ENCODE data around the gene PROKR2. TPM values are rescaled to one million over a fixed set of nuclear protein-coding genes. Genes with fewer than 3 reads are reported as not detected.

PROKR2 gene
- total and polyA plus RNA-seq, 10 of the 15 experiments (the other 5 are each of a cell fraction or from before 2014, with no cell fraction given) = not detected

DNA sequence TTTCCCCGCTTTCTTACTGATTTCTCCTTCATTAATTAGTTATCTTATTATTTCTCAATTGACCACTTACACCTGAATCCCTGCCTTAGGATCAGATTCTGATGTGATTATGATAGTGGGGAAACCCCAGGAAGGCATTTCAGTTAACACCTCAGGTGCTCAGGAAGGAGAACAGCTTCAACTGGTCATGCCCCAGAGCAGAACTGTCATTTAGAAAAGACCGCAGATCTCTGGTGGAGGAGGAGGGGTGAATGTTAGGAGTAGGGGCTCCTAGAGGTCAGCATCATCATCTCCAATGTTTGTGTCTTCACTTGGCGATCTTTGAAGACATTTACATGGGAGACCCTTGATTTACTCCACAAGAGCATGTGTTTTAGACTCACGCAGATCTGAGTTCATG, 44.5 kb downstream of the PROKR2 start (continued):
- TF ChIP-seq, protein P1, sequence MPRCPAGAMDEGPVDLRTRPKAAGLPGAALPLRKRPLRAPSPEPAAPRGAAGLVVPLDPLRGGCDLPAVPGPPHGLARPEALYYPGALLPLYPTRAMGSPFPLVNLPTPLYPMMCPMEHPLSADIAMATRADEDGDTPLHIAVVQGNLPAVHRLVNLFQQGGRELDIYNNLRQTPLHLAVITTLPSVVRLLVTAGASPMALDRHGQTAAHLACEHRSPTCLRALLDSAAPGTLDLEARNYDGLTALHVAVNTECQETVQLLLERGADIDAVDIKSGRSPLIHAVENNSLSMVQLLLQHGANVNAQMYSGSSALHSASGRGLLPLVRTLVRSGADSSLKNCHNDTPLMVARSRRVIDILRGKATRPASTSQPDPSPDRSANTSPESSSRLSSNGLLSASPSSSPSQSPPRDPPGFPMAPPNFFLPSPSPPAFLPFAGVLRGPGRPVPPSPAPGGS (IDR thresholded peaks at IDR 0.05; ENCODE audit: borderline replicate concordance, insufficient read depth, low read depth, low read length, poor library complexity, severe bottlenecking) = no peak

DNA sequence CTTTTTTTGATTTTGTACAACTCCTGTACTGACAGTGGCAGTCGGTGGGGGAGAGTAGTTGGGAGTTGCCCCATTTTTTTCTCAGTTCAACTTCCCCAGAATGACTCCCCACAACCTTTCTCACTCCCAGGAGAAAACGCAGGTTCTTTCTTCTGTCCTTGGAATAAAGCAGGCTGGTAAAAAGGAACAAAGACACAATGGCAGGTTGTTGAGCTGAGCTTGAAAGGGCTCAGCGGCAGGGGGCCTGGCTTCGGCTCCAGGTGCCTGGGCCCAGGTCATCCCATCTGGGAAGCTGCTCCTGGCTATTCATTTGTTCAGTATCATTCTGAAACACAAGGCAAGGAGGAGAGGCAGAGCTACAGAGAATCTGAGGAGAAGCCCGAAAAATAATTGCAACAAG, 46.2 kb downstream of the PROKR2 start:
- TF ChIP-seq, protein P2, sequence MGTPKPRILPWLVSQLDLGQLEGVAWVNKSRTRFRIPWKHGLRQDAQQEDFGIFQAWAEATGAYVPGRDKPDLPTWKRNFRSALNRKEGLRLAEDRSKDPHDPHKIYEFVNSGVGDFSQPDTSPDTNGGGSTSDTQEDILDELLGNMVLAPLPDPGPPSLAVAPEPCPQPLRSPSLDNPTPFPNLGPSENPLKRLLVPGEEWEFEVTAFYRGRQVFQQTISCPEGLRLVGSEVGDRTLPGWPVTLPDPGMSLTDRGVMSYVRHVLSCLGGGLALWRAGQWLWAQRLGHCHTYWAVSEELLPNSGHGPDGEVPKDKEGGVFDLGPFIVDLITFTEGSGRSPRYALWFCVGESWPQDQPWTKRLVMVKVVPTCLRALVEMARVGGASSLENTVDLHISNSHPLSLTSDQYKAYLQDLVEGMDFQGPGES (IDR thresholded peaks at IDR 0.05) = no peak
- TF ChIP-seq PAX8 (IDR thresholded peaks at IDR 0.05) (no peak), ZNF384 (IDR thresholded peaks at IDR 0.05; ENCODE audit: borderline replicate concordance, low read depth, low read length) (no peak), SMARCA5 (IDR thresholded peaks at IDR 0.05) (no peak), NR2F1 (conservative IDR thresholded peaks at IDR 0.05) (no peak), NFYA (IDR thresholded peaks at IDR 0.05; ENCODE audit: borderline replicate concordance, low read depth, low read length) (no peak), KDM1A (IDR thresholded peaks at IDR 0.05; ENCODE audit: borderline replicate concordance) (no peak)
- TF ChIP-seq, protein P3, sequence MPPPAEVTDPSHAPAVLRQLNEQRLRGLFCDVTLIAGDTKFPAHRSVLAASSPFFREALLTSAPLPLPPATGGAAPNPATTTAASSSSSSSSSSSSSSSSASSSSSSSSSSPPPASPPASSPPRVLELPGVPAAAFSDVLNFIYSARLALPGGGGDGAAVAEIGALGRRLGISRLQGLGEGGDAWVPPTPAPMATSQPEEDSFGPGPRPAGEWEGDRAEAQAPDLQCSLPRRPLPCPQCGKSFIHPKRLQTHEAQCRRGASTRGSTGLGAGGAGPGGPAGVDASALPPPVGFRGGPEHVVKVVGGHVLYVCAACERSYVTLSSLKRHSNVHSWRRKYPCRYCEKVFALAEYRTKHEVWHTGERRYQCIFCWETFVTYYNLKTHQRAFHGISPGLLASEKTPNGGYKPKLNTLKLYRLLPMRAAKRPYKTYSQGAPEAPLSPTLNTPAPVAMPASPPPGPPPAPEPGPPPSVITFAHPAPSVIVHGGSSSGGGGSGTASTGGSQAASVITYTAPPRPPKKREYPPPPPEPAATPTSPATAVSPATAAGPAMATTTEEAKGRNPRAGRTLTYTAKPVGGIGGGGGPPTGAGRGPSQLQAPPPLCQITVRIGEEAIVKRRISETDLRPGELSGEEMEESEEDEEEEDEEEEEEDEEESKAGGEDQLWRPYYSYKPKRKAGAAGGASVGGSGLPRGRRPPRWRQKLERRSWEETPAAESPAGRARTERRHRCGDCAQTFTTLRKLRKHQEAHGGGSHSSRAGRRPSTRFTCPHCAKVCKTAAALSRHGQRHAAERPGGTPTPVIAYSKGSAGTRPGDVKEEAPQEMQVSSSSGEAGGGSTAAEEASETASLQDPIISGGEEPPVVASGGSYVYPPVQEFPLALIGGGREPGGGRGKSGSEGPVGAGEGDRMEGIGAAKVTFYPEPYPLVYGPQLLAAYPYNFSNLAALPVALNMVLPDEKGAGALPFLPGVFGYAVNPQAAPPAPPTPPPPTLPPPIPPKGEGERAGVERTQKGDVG (CRISPR knock-in tag; IDR thresholded peaks at IDR 0.05) = no peak
- TF ChIP-seq, protein P4, sequence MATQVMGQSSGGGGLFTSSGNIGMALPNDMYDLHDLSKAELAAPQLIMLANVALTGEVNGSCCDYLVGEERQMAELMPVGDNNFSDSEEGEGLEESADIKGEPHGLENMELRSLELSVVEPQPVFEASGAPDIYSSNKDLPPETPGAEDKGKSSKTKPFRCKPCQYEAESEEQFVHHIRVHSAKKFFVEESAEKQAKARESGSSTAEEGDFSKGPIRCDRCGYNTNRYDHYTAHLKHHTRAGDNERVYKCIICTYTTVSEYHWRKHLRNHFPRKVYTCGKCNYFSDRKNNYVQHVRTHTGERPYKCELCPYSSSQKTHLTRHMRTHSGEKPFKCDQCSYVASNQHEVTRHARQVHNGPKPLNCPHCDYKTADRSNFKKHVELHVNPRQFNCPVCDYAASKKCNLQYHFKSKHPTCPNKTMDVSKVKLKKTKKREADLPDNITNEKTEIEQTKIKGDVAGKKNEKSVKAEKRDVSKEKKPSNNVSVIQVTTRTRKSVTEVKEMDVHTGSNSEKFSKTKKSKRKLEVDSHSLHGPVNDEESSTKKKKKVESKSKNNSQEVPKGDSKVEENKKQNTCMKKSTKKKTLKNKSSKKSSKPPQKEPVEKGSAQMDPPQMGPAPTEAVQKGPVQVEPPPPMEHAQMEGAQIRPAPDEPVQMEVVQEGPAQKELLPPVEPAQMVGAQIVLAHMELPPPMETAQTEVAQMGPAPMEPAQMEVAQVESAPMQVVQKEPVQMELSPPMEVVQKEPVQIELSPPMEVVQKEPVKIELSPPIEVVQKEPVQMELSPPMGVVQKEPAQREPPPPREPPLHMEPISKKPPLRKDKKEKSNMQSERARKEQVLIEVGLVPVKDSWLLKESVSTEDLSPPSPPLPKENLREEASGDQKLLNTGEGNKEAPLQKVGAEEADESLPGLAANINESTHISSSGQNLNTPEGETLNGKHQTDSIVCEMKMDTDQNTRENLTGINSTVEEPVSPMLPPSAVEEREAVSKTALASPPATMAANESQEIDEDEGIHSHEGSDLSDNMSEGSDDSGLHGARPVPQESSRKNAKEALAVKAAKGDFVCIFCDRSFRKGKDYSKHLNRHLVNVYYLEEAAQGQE (IDR thresholded peaks at IDR 0.05; ENCODE audit: low read depth, low read length) = no peak
- H3K9ac ChIP-seq (ENCODE audit: control insufficient read depth, insufficient read depth, low read length) = no peak overlapping the region
- no peaks in the 10 kb centered on the region for H3K9me3 ChIP-seq (replicated peaks; ENCODE audit: control insufficient read depth, insufficient read depth, low read length)
- no peaks in the 10 kb centered on the region for H3K4me1 ChIP-seq (ENCODE audit: control insufficient read depth, insufficient read depth, low read length)
- intact Hi-C loops (cut with micrococcal nuclease; ENCODE audit: unreplicated experiment) (no loop called here), in situ Hi-C loops (cut with MboI) (no loop called here)
- POLR2A ChIA-PET = no interaction called here
- H3K36me3 ChIP-seq (ENCODE audit: control insufficient read depth in 2 of 2, insufficient read depth in 2 of 2, low read length in 1 of 2) = no peaks in the 10 kb centered on the region
- no peaks in the 10 kb centered on the region for H3K79me2 ChIP-seq (ENCODE audit: control insufficient read depth, insufficient read depth, low read length)
- peaks cover 0 to 2% of the 10 kb centered on the region in 2 experiments; a peak in 1 of 4 replicates for H3K27me3 ChIP-seq (replicated peaks in 1 of 2; ENCODE audit: control insufficient read depth in 2 of 2, insufficient read depth in 2 of 2, low read length in 1 of 2)
- SMC1A ChIA-PET (ENCODE audit: uncharacterized antibody, unreplicated experiment) = no interaction called here
- FAIRE-seq (no peak), DNase-seq (ENCODE audit: low read depth, low spot score) (no peak), ATAC-seq (no peak)
- no peak overlapping the region for H3K4me3 ChIP-seq
- CTCF ChIA-PET = no interaction called here
- no peak overlapping the region for H3K4me2 ChIP-seq (ENCODE audit: control insufficient read depth, insufficient read depth)
- BruUV-seq (replicated peaks) = no TSS peak
- 48% methylated on average over 5 of the region's 5 CpGs for WGBS (ENCODE audit: insufficient coverage, insufficient replicate concordance, low lambda C conversion rate, missing lambda C conversion rate)
- H2AFZ ChIP-seq (ENCODE audit: control insufficient read depth, low read depth, low read length) = no peak overlapping the region
- no peaks in the 10 kb centered on the region for H4K20me1 ChIP-seq (ENCODE audit: control insufficient read depth, insufficient read depth)
- H3K27ac ChIP-seq (ENCODE audit: control insufficient read depth, insufficient read depth) = no peak overlapping the region
- RAD21 ChIA-PET (ENCODE audit: unreplicated experiment) = no interaction called here

Data from GM12878 (cell line).